ENCODE data around the gene PIK3CB.
"Not testable (repeated sequence)": the region's sequence is repeated elsewhere in the genome, so short reads cannot be mapped to it uniquely, and the experiment has no call there.

GRCh38 chr3:138820379-138820778 lies 14.3 kb downstream of the PIK3CB start:
- TF ChIP-seq CTCF (IDR thresholded peaks at IDR 0.05; ENCODE audit: poor library complexity); EZH2 (IDR thresholded peaks at IDR 0.05; ENCODE audit: borderline replicate concordance): not testable (repeated sequence)

Data from hepatocyte (in vitro differentiated cells).